GM21723 (cell line): ENCODE data around the gene WIF1.

ENCODE experiments used
- ATAC-seq: cut with Tn5 transposase; IDR thresholded peaks from one replicate; pipeline ENCODE4 v1.9.1; 2021; ENCODE audit warnings: mild to moderate bottlenecking, moderate library complexity; ENCODE audit not compliant: unreplicated experiment

The WIF1 gene, protein sequence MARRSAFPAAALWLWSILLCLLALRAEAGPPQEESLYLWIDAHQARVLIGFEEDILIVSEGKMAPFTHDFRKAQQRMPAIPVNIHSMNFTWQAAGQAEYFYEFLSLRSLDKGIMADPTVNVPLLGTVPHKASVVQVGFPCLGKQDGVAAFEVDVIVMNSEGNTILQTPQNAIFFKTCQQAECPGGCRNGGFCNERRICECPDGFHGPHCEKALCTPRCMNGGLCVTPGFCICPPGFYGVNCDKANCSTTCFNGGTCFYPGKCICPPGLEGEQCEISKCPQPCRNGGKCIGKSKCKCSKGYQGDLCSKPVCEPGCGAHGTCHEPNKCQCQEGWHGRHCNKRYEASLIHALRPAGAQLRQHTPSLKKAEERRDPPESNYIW

DNA sequence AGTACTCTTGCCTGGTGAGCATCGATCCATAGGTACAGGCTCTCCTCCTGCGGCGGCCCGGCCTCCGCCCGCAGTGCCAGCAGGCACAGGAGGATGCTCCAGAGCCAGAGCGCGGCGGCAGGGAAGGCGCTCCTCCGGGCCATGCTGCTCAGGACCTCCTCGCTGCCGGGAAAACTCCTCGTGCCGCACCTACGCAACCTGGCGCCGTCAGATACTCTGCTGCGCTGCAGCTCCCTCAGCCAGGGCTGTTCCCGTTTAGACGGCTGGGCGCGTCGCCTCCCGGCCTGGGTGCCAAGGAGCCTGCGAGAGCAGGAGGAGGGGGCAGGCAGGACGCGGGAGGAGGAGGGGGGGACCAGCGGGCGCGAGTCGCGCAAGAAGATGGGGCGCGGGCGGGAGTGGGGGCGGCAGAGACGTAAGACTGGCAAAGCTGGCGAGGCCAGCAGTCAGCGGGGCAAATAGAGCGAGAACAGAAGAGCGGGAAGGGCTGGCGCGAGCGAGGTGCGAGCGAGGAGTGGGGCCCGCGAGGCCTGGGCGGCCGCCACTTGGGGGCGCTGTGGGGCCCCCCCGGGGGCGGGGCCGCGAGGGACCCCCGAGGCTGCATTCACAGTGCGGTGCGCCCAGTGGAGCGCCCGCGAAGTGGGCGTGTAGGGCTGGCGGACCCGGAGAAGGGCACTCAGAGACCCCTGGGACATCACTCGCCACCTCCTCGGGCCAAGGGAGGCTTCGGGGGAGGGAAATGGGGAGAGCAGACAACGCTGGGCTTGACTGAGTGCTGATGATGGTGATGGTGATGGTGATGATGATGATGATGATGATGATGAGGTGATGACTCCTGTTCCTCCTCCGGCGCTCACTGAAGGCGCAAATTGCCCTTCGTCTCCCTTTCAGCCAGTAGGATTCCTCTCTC, at the start of gene WIF1:
TSS of gene WIF1 (minus strand) at position 257 of the 907 bp plus-strand sequence. CDS start at position 143, 114 bp downstream.
- peak; percentile 75 for ATAC-seq

GRCh38 chr12:65170209-65170881, 49.2 kb upstream of the WIF1 start:
- ATAC-seq: peak; percentile 55

DNA sequence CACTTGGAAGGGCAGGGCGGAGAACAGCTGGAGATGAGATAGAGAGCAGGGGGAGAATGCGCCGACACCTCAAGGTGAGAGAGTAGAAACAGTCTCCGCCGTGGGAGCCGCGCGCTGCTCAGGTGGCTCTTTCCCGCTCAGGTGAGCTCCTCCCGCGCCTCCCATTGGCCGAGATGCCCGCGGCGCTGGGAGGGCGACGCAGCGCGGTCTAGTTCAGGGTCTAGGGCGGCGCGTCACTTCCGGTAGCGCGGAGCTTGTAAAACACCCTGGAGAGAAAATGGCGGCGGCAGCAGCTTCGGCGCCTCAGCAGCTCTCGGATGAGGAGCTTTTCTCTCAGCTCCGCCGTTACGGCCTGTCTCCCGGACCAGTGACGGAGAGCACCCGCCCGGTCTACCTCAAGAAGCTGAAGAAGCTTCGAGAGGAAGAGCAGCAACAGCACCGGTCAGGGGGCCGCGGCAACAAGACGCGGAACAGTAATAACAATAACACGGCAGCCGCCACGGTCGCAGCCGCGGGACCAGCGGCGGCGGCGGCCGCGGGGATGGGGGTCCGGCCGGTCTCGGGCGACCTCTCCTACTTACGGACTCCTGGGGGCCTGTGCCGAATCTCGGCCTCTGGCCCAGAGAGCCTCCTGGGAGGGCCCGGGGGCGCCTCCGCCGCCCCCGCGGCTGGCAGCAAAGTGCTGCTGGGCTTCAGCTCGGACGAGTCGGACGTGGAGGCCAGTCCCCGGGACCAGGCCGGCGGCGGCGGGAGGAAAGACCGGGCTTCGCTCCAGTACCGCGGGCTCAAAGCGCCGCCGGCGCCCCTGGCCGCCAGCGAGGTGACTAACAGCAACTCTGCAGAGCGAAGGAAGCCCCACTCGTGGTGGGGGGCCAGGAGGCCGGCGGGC, 48.5 kb upstream of the WIF1 start, which contains the start of gene LEMD3:
TSS of gene LEMD3 (plus strand) at position 264 of the 889 bp plus-strand sequence. CDS start at position 278, 14 bp downstream.
- peak; percentile 92 for ATAC-seq

DNA sequence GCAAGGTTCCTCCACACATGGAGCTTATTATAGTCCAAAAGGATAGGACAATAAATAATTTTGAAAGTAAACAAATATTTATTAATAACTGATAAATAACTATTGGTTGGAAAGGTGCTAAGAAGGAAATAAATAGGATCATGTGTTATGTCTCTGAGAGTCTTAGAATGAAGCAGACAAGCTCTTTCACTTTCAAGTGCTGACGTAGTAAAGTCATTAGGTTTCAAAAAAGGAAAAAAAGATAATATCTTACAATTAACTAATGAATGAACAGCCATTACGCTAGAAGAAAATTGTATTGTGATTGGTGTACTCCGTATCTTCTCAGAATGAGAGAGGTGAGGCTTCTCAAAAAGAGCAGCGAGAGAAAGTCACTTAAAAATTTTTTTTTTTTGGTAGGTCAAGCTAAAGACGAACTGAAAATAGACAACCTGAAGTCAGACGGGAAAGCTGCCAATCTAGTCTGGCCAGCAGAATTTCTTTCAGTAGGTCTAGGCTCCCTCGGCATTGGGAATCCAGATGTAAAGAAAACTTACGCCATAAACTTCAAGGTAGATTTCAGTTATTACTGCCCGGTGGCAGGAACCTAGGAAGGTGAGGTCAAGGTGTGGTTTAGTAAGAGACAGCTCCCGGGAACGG, 47.7 kb upstream of the WIF1 start:
- ATAC-seq: peak; percentile 9

- no peak for ATAC-seq
Observed at GRCh38 chr12:65164774-65165173, 43.7 kb upstream of the WIF1 start.

GRCh38 chr12:65164244-65164643, 43.1 kb upstream of the WIF1 start:
- ATAC-seq: no peak

DNA sequence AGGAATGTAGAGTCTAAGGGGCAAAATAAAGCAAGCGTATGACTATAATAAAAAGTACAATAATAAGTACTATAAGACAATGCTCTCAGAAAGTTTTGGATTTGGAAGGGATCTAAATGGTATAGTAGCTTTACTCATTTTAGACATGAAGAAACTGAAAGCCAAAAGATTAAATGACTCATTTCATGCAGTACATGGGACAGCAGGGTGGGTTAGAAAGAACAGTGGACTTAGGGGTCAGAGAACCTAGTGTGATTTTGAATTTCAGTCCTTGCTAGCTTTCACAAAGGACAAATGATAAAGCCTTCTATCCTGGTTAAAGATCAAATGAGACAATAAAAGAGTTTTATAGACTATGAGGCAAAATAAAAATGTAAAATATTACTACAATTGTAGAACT, 41.5 kb upstream of the WIF1 start:
- ATAC-seq: peak; percentile 63

DNA sequence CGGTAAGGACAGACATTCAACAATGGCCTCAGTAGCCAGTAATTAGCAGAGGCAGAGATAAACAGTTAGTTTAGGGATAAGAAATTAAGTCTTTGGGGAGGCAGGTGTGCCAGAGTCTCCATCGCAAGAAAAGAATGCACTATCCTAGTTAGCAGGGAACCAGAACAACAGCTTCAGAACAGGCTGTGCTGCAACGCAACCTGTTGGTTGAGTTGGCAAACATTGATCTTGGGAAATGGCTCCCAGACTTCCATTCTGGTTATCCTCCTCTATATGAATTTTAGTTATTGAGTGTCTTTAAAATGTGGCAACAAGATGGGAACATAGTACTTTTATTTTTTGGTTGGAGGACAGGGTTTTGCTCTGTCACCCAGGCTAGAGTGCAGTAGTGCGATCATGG, 36.0 kb upstream of the WIF1 start:
- no peak for ATAC-seq

DNA sequence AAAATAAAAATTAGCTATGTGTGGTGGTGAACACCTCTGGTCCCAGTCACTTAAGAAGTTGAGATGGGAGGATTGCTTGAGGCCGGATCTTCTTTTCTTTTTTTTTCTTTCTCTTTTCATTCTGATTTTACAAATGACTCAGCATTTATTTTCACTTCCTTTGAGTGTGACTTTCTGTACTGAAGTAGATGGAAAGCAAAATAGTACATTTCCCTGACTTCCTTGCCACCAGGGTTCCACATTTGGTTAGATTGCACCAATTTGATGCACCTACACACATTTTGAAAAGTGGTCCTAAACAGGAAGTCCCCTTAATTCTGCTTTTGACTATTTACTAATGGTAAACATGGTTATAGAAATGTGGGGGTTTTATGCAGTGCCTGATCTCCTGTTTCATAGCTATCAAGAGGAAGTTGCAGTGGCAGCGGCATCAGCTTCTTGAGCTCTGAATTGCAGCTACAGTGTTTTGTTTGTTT, 35.3 kb upstream of the WIF1 start:
- ATAC-seq: peak; percentile 92

- peak; percentile 27 for ATAC-seq
Observed at GRCh38 chr12:65155784-65156183, 34.7 kb upstream of the WIF1 start.

DNA sequence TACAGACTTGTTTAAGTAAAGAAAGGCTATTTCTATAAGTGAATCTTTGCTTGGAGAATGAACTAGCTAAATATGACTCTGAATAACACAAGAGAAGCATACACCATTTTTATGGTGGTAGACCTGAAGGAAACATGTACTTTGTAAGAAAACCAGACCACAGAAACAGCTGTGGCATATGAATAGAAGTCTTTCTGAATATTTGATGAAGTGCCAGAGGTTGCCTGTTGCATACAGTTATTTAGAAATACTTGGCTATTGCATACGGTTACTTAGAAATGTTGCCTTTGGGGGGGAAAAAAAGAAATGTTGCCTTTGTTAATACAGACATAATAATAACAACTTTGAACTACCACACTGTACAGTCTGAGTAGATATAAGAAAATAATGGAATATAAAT, 31.5 kb upstream of the WIF1 start:
- ATAC-seq: no peak

GRCh38 chr12:65152012-65152411, 30.9 kb upstream of the WIF1 start:
- ATAC-seq: no peak

GRCh38 chr12:65147312-65147905, 26.3 kb upstream of the WIF1 start:
- no peak for ATAC-seq

- ATAC-seq: no peak
Observed at GRCh38 chr12:65140738-65141137, 19.6 kb upstream of the WIF1 start.

DNA sequence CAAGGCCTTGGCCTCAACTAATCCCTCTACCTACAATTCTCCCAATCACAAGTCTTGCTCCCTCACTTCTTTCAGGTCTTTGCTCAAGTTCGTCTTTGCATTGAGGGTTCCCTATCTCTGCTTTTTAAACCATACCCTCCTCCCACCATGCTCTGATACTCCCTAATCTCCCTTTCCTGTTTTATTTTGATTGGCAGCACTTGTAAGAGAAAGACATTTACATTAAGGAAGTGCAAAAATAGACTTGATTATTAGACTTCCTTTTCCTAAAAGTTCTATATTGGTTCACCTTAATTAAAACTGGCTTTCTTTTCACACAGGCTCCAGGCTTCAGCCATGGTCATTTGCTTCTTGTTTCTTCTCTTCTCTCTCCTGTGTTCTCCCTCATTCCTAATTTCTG, 18.3 kb upstream of the WIF1 start:
- ATAC-seq: no peak

DNA sequence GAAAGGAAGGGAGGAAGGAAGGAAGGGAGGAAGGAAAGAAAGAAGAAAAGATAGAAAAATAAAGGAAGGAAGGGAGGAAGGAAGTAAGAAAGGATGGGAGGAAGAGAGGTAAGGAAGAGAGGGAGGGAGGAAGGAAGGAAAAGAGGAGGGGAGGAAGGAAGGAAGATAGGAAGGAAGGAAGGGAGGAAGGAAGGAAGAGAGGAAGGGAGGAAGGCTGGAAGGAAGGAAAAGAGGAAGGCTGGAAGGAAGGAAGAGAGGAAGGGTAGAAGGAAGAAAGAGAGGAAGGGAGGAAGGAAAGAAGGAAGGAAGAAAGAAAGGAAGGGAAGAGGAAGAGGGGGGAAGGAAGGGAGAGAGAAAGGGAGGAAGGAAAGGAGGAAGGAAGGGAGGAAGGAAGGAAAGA, 12.8 kb upstream of the WIF1 start:
- no peak for ATAC-seq

GRCh38 chr12:65126482-65126881, 5.4 kb upstream of the WIF1 start:
- ATAC-seq: no peak

GRCh38 chr12:65125975-65126374, 4.9 kb upstream of the WIF1 start:
- ATAC-seq: no peak

GRCh38 chr12:65125247-65125646, 4.1 kb upstream of the WIF1 start:
- ATAC-seq: no peak
